Hindlimb muscle (tissue), 1 donor: ENCODE measurements around the gene UACA. TPM values are rescaled to one million over a fixed set of nuclear protein-coding genes. Genes with fewer than 3 reads are reported as not detected.
A peak's percentile ranks its signal among the peaks of the same experiment; 100 is the strongest.
"Not testable (repeated sequence)": the region's sequence is repeated elsewhere in the genome, so short reads cannot be mapped to it uniquely, and the experiment has no call there.

Source experiments
- DNase-seq: peaks from one replicate; pipeline ENCODE4 v3.0.0-alpha.2; 2013
- polyA plus RNA-seq: library from polyadenylated mRNA; unstranded; fragments of 120-200 nt; gene quantifications from one replicate; pipeline ENCODE4 v1.2.1, GENCODE V29; 2013; ENCODE audit not compliant: insufficient read length

The UACA gene
- polyA plus RNA-seq, 1 donor: 127 TPM

- no peak for DNase-seq
These were observed 59.2 kb downstream of the UACA start for GRCh38 chr15:70704166-70704565.

GRCh38 chr15:70703096-70703878 lies 60.1 kb downstream of the UACA start:
- DNase-seq: no peak

GRCh38 chr15:70702584-70702983 lies 60.8 kb downstream of the UACA start:
- DNase-seq: no peak

GRCh38 chr15:70701891-70702568 lies 61.3 kb downstream of the UACA start:
- peak; percentile 46 for DNase-seq

- DNase-seq: no peak
These were observed 62.2 kb downstream of the UACA start for GRCh38 chr15:70701171-70701570.

GRCh38 chr15:70699890-70700289 lies 63.5 kb downstream of the UACA start:
- DNase-seq: no peak

GRCh38 chr15:70698836-70699390 lies 64.4 kb downstream of the UACA start:
- DNase-seq: no peak

GRCh38 chr15:70698426-70698825 lies 64.9 kb downstream of the UACA start:
- no peak for DNase-seq

- DNase-seq: no peak
These were observed 72.7 kb downstream of the UACA start for GRCh38 chr15:70690491-70691276.

GRCh38 chr15:70690021-70690420 lies 73.3 kb downstream of the UACA start:
- no peak for DNase-seq

- DNase-seq: peak; percentile 29
These were observed 75.9 kb downstream of the UACA start for GRCh38 chr15:70687482-70687881.

- DNase-seq: no peak
These were observed 82.5 kb downstream of the UACA start for GRCh38 chr15:70680817-70681216.

GRCh38 chr15:70679919-70680231 lies 83.5 kb downstream of the UACA start:
- DNase-seq: no peak

GRCh38 chr15:70672081-70672480 lies 91.3 kb downstream of the UACA start:
- no peak for DNase-seq

- DNase-seq: no peak
These were observed 92.7 kb downstream of the UACA start for GRCh38 chr15:70670680-70671079.

- no peak for DNase-seq
These were observed 93.2 kb downstream of the UACA start for GRCh38 chr15:70669966-70670658.

- no peak for DNase-seq
These were observed 94.3 kb downstream of the UACA start for GRCh38 chr15:70669006-70669602.

- DNase-seq: no peak
These were observed 97.8 kb downstream of the UACA start for GRCh38 chr15:70665599-70665998.

GRCh38 chr15:70664494-70664893 lies 98.9 kb downstream of the UACA start:
- no peak for DNase-seq

- DNase-seq: not testable (repeated sequence)
These were observed 100.3 kb downstream of the UACA start for GRCh38 chr15:70663069-70663468.

GRCh38 chr15:70659662-70660061 lies 103.7 kb downstream of the UACA start:
- no peak for DNase-seq

GRCh38 chr15:70658641-70659040 lies 104.7 kb downstream of the UACA start:
- no peak for DNase-seq
